WTC11 (cell line): ENCODE data around the gene RASL11A. TPM values are rescaled to one million over a fixed set of nuclear protein-coding genes. Genes with fewer than 3 reads are reported as not detected.

Experiments
- ATAC-seq: fragments of 200-7000 bp; cut with Tn5 transposase; 2 replicates; pipeline ENCODE4 v1.10.0; 2021; ENCODE audit warnings: mild to moderate bottlenecking, moderate library complexity
- CTCF ChIA-PET: fragments of 300-600 bp; sonication (Branson Sonifier 250); formaldehyde crosslinking; loops from one replicate; lab custom pipeline; 2021; ENCODE audit warnings: antibody characterized with exemption; lab: Charles Lee
- POLR2A ChIA-PET: fragments of 350-600 bp; sonication (Branson Sonifier 250); formaldehyde crosslinking; loops from one replicate; lab custom pipeline; 2021; ENCODE audit warnings: antibody characterized with exemption; lab: Charles Lee
- DNase-seq: peaks from one replicate; pipeline ENCODE4 v3.0.0; 2021; ENCODE audit warnings: low spot score
- H3K27ac Mint-ChIP-seq: 2 replicates; pipeline ENCODE4 v1.8.0; 2021; ENCODE audit warnings: mixed read lengths
- H3K27me3 Mint-ChIP-seq: 2 replicates; pipeline ENCODE4 v1.8.0; 2021; ENCODE audit warnings: low read depth, mild to moderate bottlenecking, moderate library complexity, mixed read lengths
- H3K36me3 Mint-ChIP-seq: 2 replicates; pipeline ENCODE4 v1.8.0; 2021; ENCODE audit warnings: mixed read lengths
- H3K4me1 Mint-ChIP-seq: 2 replicates; pipeline ENCODE4 v1.8.0; 2022; ENCODE audit warnings: mixed read lengths
- H3K4me3 Mint-ChIP-seq: 2 replicates; pipeline ENCODE4 v1.8.0; 2021; ENCODE audit warnings: mild to moderate bottlenecking, moderate library complexity, mixed read lengths
- H3K9me3 Mint-ChIP-seq: 2 replicates; pipeline ENCODE4 v1.8.0; 2021; ENCODE audit warnings: mixed read lengths
- ARID4B ChIP-seq: sonication (generic); formaldehyde crosslinking; IDR thresholded peaks from 2 replicates; pipeline ENCODE4 v1.8.0; 2023; ENCODE audit warnings: missing genetic modification reagents, mild to moderate bottlenecking, borderline replicate concordance
- CBFB ChIP-seq: sonication (generic); formaldehyde crosslinking; IDR thresholded peaks from 2 replicates; pipeline ENCODE4 v1.8.1; 2022; ENCODE audit warnings: mild to moderate bottlenecking, low read depth, missing genetic modification reagents
- CREM ChIP-seq: sonication (generic); formaldehyde crosslinking; IDR thresholded peaks from 2 replicates; pipeline ENCODE4 v1.8.1; 2022; ENCODE audit warnings: mild to moderate bottlenecking, missing genetic modification reagents, moderate library complexity
- E2F4 ChIP-seq: sonication (generic); formaldehyde crosslinking; IDR thresholded peaks from 2 replicates; pipeline ENCODE4 v1.8.1; 2022; ENCODE audit warnings: low read depth, mild to moderate bottlenecking, moderate library complexity, missing genetic modification reagents, borderline replicate concordance
- E2F5 ChIP-seq: sonication (generic); formaldehyde crosslinking; IDR thresholded peaks from 2 replicates; pipeline ENCODE4 v1.8.1; 2022; ENCODE audit warnings: mild to moderate bottlenecking, moderate library complexity, missing genetic modification reagents
- ESRRA ChIP-seq: sonication (generic); formaldehyde crosslinking; IDR thresholded peaks from 2 replicates; pipeline ENCODE4 v1.8.1; 2022; ENCODE audit warnings: mild to moderate bottlenecking, missing genetic modification reagents, borderline replicate concordance
- ETV6 ChIP-seq: sonication (generic); formaldehyde crosslinking; IDR thresholded peaks from 2 replicates; pipeline ENCODE4 v1.8.1; 2022; ENCODE audit warnings: mild to moderate bottlenecking, missing genetic modification reagents
- FOXK1 ChIP-seq: sonication (generic); formaldehyde crosslinking; IDR thresholded peaks from 2 replicates; pipeline ENCODE4 v1.8.0; 2022; ENCODE audit warnings: mild to moderate bottlenecking, moderate library complexity, missing genetic modification reagents
- FOXP1 ChIP-seq: sonication (generic); formaldehyde crosslinking; IDR thresholded peaks from 2 replicates; pipeline ENCODE4 v1.8.0; 2022; ENCODE audit warnings: missing genetic modification reagents, mild to moderate bottlenecking, moderate library complexity, borderline replicate concordance
- FOXP4 ChIP-seq: sonication (generic); formaldehyde crosslinking; IDR thresholded peaks from 2 replicates; pipeline ENCODE4 v1.8.0; 2022; ENCODE audit warnings: mild to moderate bottlenecking, missing genetic modification reagents
- HMGA2 ChIP-seq: fragments of 250-450 bp; sonication (Bioruptor Pico); IDR thresholded peaks from 2 replicates; pipeline ENCODE4 v1.4.0; 2021; ENCODE audit warnings: mild to moderate bottlenecking, moderate library complexity
- IRF1 ChIP-seq: sonication (generic); formaldehyde crosslinking; IDR thresholded peaks from 2 replicates; pipeline ENCODE4 v1.8.0; 2023; ENCODE audit warnings: missing genetic modification reagents
- JUN ChIP-seq: sonication (generic); formaldehyde crosslinking; IDR thresholded peaks from 2 replicates; pipeline ENCODE4 v1.8.0; 2023; ENCODE audit warnings: mild to moderate bottlenecking, missing genetic modification reagents
- MLX ChIP-seq: sonication (generic); formaldehyde crosslinking; IDR thresholded peaks from 2 replicates; pipeline ENCODE4 v1.8.1; 2023; ENCODE audit warnings: mild to moderate bottlenecking, missing genetic modification reagents, moderate library complexity
- NFATC4 ChIP-seq: fragments of 250-450 bp; sonication (Bioruptor Pico); IDR thresholded peaks from 2 replicates; pipeline ENCODE4 v1.9.0; 2021; ENCODE audit warnings: mild to moderate bottlenecking
- PREB ChIP-seq: sonication (generic); formaldehyde crosslinking; IDR thresholded peaks from 2 replicates; pipeline ENCODE4 v1.8.1; 2022; ENCODE audit warnings: mild to moderate bottlenecking, missing genetic modification reagents, moderate library complexity, borderline replicate concordance
- PRRX2 ChIP-seq: fragments of 250-450 bp; sonication (Bioruptor Pico); IDR thresholded peaks from 2 replicates; pipeline ENCODE4 v1.8.0; 2021; ENCODE audit warnings: mild to moderate bottlenecking
- RORB ChIP-seq: fragments of 250-450 bp; sonication (Bioruptor Pico); IDR thresholded peaks from 2 replicates; pipeline ENCODE4 v1.9.0; 2021; ENCODE audit warnings: mild to moderate bottlenecking
- SP1 ChIP-seq: sonication (generic); formaldehyde crosslinking; conservative IDR thresholded peaks from 2 replicates; pipeline ENCODE4 v1.8.1; 2022; ENCODE audit warnings: missing genetic modification reagents
- TEAD1 ChIP-seq: sonication (generic); formaldehyde crosslinking; IDR thresholded peaks from 2 replicates; pipeline ENCODE4 v1.8.0; 2022; ENCODE audit warnings: mild to moderate bottlenecking, missing genetic modification reagents
- TEAD4 ChIP-seq: sonication (generic); formaldehyde crosslinking; IDR thresholded peaks from 2 replicates; pipeline ENCODE4 v1.8.0; 2022; ENCODE audit warnings: mild to moderate bottlenecking, missing genetic modification reagents
- ZNF232 ChIP-seq: sonication (generic); formaldehyde crosslinking; IDR thresholded peaks from 2 replicates; pipeline ENCODE4 v1.8.0; 2022; ENCODE audit warnings: mild to moderate bottlenecking, missing genetic modification reagents
- ZNF396 ChIP-seq: fragments of 250-450 bp; sonication (Bioruptor Pico); IDR thresholded peaks from 2 replicates; pipeline ENCODE4 v1.8.0; 2021; ENCODE audit warnings: mild to moderate bottlenecking, moderate library complexity, borderline replicate concordance
- ZNF423 ChIP-seq: fragments of 250-450 bp; sonication (Bioruptor Pico); IDR thresholded peaks from 2 replicates; pipeline ENCODE4 v2.1.2; 2022; ENCODE audit warnings: mild to moderate bottlenecking, moderate library complexity
- total RNA-seq: library from RNA; stranded (reverse); gene quantifications from 3 replicates; pipeline ENCODE4 v1.2.3, GENCODE V29; 2021

RASL11A gene
- total RNA-seq, 1 experiment from 2014 or later: 3.5 TPM

- Mint-ChIP-seq H3K36me3 (peaks cover 8% of the 10 kb centered on the region; the same call in 1 of the 2 replicates), H3K4me3 (no peak overlapping the region), H3K4me1 (no peaks in the 10 kb centered on the region), H3K9me3 (peaks cover 15% of the 10 kb centered on the region), H3K27ac (no peak overlapping the region), H3K27me3 (no peaks in the 10 kb centered on the region)
- POLR2A ChIA-PET: no interaction called here
- ATAC-seq (no peak), DNase-seq (no peak)
- TF ChIP-seq SP1 (CRISPR knock-in tag): no peak
- TF ChIP-seq ZNF423 (CRISPR knock-in tag): no peak
- no peak for TF ChIP-seq ETV6 (CRISPR knock-in tag)
- no peak for TF ChIP-seq PREB
- no peak for TF ChIP-seq FOXP1
- TF ChIP-seq E2F5 (CRISPR knock-in tag): no peak
- no peak for TF ChIP-seq NFATC4
- no peak for TF ChIP-seq ZNF396 (CRISPR knock-in tag)
- no peak for TF ChIP-seq TEAD4
- no peak for TF ChIP-seq ZNF232 (CRISPR knock-in tag)
- TF ChIP-seq CREM (CRISPR knock-in tag): no peak
- TF ChIP-seq CBFB (CRISPR knock-in tag): no peak
- TF ChIP-seq JUN (CRISPR knock-in tag): no peak
- CTCF ChIA-PET: interaction anchor here (1.4 kb wide), 1 partner anchor 35 kb away, joined by 5 read pairs; no protein-coding TSS in a partner anchor
Measured at GRCh38 chr13:27304099-27304498, 33.5 kb downstream of the RASL11A start.

GRCh38 chr13:27304611-27305010, 34.0 kb downstream of the RASL11A start:
- ChIA-PET POLR2A (no interaction called here), CTCF (no interaction called here)
- H3K4me1 Mint-ChIP-seq: no peaks in the 10 kb centered on the region
- H3K4me3 Mint-ChIP-seq: no peak overlapping the region
- ATAC-seq (no peak), DNase-seq (no peak)
- H3K9me3 Mint-ChIP-seq: peaks cover 15% of the 10 kb centered on the region
- H3K36me3 Mint-ChIP-seq: peaks cover 8% of the 10 kb centered on the region; the same call in 1 of the 2 replicates
- no peak overlapping the region for H3K27ac Mint-ChIP-seq
- TF ChIP-seq TEAD1 (CRISPR knock-in tag) (no peak), PRRX2 (CRISPR knock-in tag) (no peak), ZNF232 (CRISPR knock-in tag) (no peak), ESRRA (CRISPR knock-in tag) (no peak), FOXK1 (no peak), FOXP4 (CRISPR knock-in tag) (no peak), JUN (CRISPR knock-in tag) (no peak), ZNF396 (CRISPR knock-in tag) (no peak), MLX (CRISPR knock-in tag) (no peak), RORB (CRISPR knock-in tag) (no peak), E2F4 (CRISPR knock-in tag) (no peak), HMGA2 (CRISPR knock-in tag) (no peak), IRF1 (CRISPR knock-in tag) (no peak), ARID4B (CRISPR knock-in tag) (no peak), TEAD4 (no peak), NFATC4 (no peak)
- no peaks in the 10 kb centered on the region for H3K27me3 Mint-ChIP-seq
